ENCODE results near the gene REC114.
"Not testable (repeated sequence)": the region's sequence is repeated elsewhere in the genome, so short reads cannot be mapped to it uniquely, and the experiment has no call there.

Gene REC114

DNA sequence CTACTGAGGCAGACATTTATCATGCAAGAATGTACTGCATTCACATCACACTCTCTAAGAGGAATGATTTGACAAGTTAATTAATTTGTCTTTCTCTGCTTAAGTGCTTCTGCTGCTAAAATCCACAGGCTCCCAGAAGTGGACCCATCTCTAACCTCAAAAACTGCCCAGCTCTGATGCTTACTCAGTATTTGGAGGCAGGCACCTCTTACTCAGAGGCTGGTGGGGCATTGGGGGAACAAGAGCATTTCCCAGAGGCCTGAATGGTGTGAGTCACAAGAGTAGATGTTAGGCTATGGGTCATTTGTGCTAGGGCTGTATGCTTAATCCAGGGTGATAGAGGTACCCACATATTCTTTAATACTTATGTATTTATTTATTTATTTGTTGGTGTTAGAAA, 39.8 kb upstream of the REC114 start:
- in situ Hi-C loops (cut with HindIII; ENCODE audit: low sequenced_read_pairs): no loop called here

DNA sequence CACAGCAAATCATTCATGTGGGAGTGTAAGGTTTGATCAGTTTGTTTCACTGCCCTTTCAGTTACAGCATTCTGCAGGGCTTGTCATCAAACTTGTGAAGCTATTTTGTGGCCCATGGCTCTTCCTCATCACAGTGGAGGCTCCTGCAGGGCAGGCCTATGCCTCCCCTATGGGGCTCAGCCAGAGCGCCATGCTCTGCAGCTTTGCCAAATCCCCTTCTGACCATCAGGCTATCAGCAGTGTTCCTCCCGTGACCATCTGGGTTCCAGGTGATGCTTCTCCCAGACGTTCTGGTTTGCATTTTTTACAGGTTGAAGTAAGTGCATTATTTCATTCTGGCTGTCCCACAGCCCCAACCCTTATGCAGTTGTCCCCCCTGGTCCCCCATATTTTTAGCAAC, 28.1 kb upstream of the REC114 start:
- TF ChIP-seq, protein P1, sequence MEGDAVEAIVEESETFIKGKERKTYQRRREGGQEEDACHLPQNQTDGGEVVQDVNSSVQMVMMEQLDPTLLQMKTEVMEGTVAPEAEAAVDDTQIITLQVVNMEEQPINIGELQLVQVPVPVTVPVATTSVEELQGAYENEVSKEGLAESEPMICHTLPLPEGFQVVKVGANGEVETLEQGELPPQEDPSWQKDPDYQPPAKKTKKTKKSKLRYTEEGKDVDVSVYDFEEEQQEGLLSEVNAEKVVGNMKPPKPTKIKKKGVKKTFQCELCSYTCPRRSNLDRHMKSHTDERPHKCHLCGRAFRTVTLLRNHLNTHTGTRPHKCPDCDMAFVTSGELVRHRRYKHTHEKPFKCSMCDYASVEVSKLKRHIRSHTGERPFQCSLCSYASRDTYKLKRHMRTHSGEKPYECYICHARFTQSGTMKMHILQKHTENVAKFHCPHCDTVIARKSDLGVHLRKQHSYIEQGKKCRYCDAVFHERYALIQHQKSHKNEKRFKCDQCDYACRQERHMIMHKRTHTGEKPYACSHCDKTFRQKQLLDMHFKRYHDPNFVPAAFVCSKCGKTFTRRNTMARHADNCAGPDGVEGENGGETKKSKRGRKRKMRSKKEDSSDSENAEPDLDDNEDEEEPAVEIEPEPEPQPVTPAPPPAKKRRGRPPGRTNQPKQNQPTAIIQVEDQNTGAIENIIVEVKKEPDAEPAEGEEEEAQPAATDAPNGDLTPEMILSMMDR (IDR thresholded peaks at IDR 0.05; ENCODE audit: low read depth, low read length): no peak
- in situ Hi-C loops (cut with HindIII; ENCODE audit: low sequenced_read_pairs): no loop called here
- DNase-seq (ENCODE audit: low read depth, low spot score): no peak
- no peak overlapping the region for H3K4me3 ChIP-seq (ENCODE audit: low read depth, low read length)

More for the DNA sequence above, 39.8 kb upstream of the REC114 start:
- no peak for DNase-seq (ENCODE audit: low read depth, low spot score)
- H3K4me3 ChIP-seq (ENCODE audit: low read depth, low read length): no peak overlapping the region
- TF ChIP-seq, protein P1 (IDR thresholded peaks at IDR 0.05; ENCODE audit: low read depth, low read length): no peak

DNA sequence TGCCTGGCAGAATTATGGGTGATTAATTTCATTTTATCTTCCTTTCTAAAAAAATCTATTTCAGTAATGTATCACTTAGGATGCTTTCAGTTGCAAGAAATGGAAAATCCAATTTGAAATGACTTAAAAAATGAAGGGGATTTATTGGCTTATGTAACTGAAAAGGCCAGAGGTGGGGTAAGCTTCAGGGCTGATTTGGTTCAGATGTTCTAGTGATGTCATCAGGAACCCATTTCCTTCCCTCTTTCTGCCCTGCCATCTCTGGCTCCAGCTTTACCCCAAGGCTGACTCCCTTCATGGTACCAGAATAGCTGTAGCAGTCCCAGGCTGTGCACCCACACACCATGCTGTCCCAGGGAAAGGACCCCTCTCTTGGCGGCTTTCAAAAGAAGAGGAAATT, 18.5 kb upstream of the REC114 start:
- TF ChIP-seq, protein P1 (IDR thresholded peaks at IDR 0.05; ENCODE audit: low read depth, low read length): no peak
- no peak for DNase-seq (ENCODE audit: low read depth, low spot score)
- no peak overlapping the region for H3K4me3 ChIP-seq (ENCODE audit: low read depth, low read length)
- in situ Hi-C loops (cut with HindIII; ENCODE audit: low sequenced_read_pairs): no loop called here

DNA sequence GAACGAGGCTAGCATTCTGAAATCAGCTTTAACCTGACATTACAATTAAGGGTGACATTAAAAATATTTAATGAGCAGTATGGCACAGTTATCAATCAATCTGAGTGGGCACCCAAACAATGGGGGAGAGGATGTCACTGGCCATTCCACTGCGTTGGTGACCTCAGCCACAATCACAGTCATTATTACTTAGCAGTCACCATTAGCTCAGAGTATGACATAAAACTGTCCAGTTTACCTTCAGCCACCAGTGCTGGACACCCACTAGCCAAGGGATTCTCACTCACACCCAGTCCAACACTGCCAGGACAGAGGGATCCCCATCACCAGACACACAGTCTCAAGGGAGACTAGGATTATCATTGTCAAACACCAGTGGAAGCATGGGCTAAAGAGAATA, 17.5 kb upstream of the REC114 start:
- no peak for DNase-seq (ENCODE audit: low read depth, low spot score)
- TF ChIP-seq, protein P1 (IDR thresholded peaks at IDR 0.05; ENCODE audit: low read depth, low read length): no peak
- in situ Hi-C loops (cut with HindIII; ENCODE audit: low sequenced_read_pairs): no loop called here
- no peak overlapping the region for H3K4me3 ChIP-seq (ENCODE audit: low read depth, low read length)

DNA sequence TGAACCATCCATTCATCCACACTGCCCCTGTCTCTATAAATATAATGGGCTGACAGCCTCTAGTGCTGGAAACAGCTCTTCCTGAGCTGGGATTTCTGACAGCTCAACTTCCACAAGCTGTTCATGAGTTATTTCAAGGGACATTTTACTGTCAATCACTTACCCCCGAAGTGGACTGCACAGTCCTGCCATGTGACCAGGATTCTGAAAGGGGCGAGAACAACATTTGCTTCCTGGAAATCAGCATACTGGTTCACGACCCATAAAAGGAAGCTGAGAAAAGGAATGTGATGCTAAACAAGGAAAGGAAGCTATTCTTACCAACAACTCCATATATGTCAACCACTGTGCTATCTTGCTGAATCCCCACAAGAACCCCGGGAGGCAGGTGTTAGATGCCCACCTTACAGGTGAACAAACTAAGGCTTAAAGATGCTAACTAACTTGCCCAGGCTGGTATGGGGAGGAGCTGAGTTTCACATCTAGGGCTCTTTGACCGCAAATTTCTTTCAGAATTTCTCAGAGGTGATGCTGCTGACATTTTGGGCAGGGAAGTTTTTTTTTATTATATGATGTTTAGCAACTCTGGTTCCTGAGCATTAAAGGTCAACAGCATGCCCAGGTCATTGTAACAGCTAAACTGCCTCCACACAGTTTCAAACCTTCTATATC, 16.5 kb upstream of the REC114 start:
- no peak overlapping the region for H3K4me3 ChIP-seq (ENCODE audit: low read depth, low read length)
- in situ Hi-C loops (cut with HindIII; ENCODE audit: low sequenced_read_pairs): no loop called here
- TF ChIP-seq, protein P1 (IDR thresholded peaks at IDR 0.05; ENCODE audit: low read depth, low read length): no peak
- DNase-seq (ENCODE audit: low read depth, low spot score): no peak

DNA sequence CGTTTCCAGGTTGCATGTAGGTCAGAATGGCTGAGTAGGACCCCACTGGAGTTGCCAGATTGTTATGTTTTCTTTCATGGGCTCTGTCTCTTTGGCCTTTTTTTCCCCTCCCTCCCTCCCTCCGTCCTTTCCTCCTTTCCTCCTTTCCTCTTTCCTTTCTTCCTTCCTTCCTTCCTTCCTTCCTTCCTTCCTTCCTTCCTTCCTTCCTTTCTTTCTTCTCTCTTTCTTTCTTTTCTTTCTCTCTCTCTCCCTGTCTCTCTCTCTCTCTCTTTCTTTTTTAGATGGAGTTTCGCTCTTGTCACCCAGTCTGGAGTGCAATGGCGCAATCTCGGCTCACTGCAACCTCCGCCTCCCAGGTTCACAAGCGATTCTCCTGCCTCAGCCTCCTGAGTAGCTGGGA, 11.6 kb upstream of the REC114 start:
- H3K4me3 ChIP-seq (ENCODE audit: low read depth, low read length); in situ Hi-C loops (cut with HindIII; ENCODE audit: low sequenced_read_pairs); DNase-seq (ENCODE audit: low read depth, low spot score): not testable (repeated sequence)

DNA sequence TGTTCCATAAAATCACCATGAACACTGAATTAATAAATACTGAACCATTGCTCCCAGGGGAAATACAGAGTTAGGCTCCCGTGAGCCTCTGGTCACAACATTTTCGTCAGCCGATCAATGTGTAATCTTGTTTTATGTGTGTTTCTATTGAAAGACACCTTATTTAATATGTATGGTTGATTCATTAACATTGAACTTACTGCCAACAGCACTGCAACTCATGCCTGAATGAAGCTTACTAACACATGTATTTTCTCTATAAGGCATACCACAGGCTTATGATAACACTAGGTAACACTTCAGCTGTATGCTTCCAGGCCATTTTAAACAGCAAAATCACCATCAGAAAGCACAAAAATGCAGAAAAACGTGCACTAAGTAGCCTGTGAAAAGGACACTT, 9.1 kb upstream of the REC114 start:
- in situ Hi-C loops (cut with HindIII; ENCODE audit: low sequenced_read_pairs): no loop called here
- TF ChIP-seq, protein P1 (IDR thresholded peaks at IDR 0.05; ENCODE audit: low read depth, low read length): no peak
- no peak for DNase-seq (ENCODE audit: low read depth, low spot score)
- H3K4me3 ChIP-seq (ENCODE audit: low read depth, low read length): no peak overlapping the region
